ENCODE results near the gene VENTX. TPM values are rescaled to one million over a fixed set of nuclear protein-coding genes. Genes with fewer than 3 reads are reported as not detected.
"Not testable (repeated sequence)": the region's sequence is repeated elsewhere in the genome, so short reads cannot be mapped to it uniquely, and the experiment has no call there.

The VENTX gene
- total and polyA plus RNA-seq, 4 donors, result 1.0 to 7.4 (median 2.6) TPM

GRCh38 chr10:133229265-133230043 is 8.2 kb upstream of the VENTX start:
- ATAC-seq (ENCODE audit: low FRiP score) (no peak), DNase-seq (no peak)
- H3K27me3 ChIP-seq (ENCODE audit: control insufficient read depth in 1 of 2, insufficient read depth in 2 of 2, low read length in 1 of 2), result no peaks in the 10 kb centered on the region
- H3K4me3 ChIP-seq (ENCODE audit: low read length in 2 of 2), result no peak overlapping the region
- intact Hi-C loops (cut with DNase I), result no loop called here
- no peaks in the 10 kb centered on the region for H3K9me3 ChIP-seq (ENCODE audit: control insufficient read depth, low read length)
- WGBS, 2 donors, result 7 to 8% methylated on average over 49 to 58 of the region's 58 CpGs
- H3K4me1 ChIP-seq (ENCODE audit: control insufficient read depth in 1 of 2, insufficient read depth in 2 of 2, low read length in 2 of 2), result no peaks in the 10 kb centered on the region
- no peaks in the 10 kb centered on the region for H3K36me3 ChIP-seq (ENCODE audit: control insufficient read depth in 1 of 2, insufficient read depth in 2 of 2, low read length in 1 of 2)
- H3K27ac ChIP-seq (ENCODE audit: low read depth in 1 of 2, low read length in 2 of 2), result no peak overlapping the region

GRCh38 chr10:133230044-133230361 is 7.7 kb upstream of the VENTX start, which contains the start of gene UTF1:
UTF1 (plus strand) TSS chr10:133230217; CDS start chr10:133230289, 72 bp downstream.
- no peak for ATAC-seq (ENCODE audit: low FRiP score)
- Histone ChIP-seq H3K27me3 (ENCODE audit: control insufficient read depth in 1 of 2, insufficient read depth in 2 of 2, low read length in 1 of 2) (no peaks in the 10 kb centered on the region), H3K27ac (ENCODE audit: low read depth in 1 of 2, low read length in 2 of 2) (no peak within 1 kb of the TSS), H3K4me1 (ENCODE audit: control insufficient read depth in 1 of 2, insufficient read depth in 2 of 2, low read length in 2 of 2) (no peaks in the 10 kb centered on the region), H3K36me3 (ENCODE audit: control insufficient read depth in 1 of 2, insufficient read depth in 2 of 2, low read length in 1 of 2) (no peaks in the 10 kb centered on the region), H3K4me3 (ENCODE audit: low read length in 2 of 2) (no peak within 1 kb of the TSS), H3K9me3 (ENCODE audit: control insufficient read depth, low read length) (no peaks in the 10 kb centered on the region)
- intact Hi-C loops (cut with DNase I), result no loop called here
- WGBS, 2 donors, result 0 to 1% methylated on average over 10 to 49 of the region's 49 CpGs
- no peak for DNase-seq

GRCh38 chr10:133230387-133231195 is 7.1 kb upstream of the VENTX start:
- Histone ChIP-seq H3K27me3 (ENCODE audit: control insufficient read depth in 1 of 2, insufficient read depth in 2 of 2, low read length in 1 of 2) (no peaks in the 10 kb centered on the region), H3K4me3 (ENCODE audit: low read length in 2 of 2) (no peak overlapping the region), H3K27ac (ENCODE audit: low read depth in 1 of 2, low read length in 2 of 2) (no peak overlapping the region), H3K36me3 (ENCODE audit: control insufficient read depth in 1 of 2, insufficient read depth in 2 of 2, low read length in 1 of 2) (no peaks in the 10 kb centered on the region), H3K9me3 (ENCODE audit: control insufficient read depth, low read length) (no peaks in the 10 kb centered on the region), H3K4me1 (ENCODE audit: control insufficient read depth in 1 of 2, insufficient read depth in 2 of 2, low read length in 2 of 2) (no peaks in the 10 kb centered on the region)
- DNase-seq (peak in 1 of 2 donors; percentile 72), ATAC-seq (ENCODE audit: low FRiP score) (no peak)
- WGBS, 2 donors, result 0 to 2% methylated on average over 78 to 122 of the region's 122 CpGs
- intact Hi-C loops (cut with DNase I), result no loop called here

GRCh38 chr10:133231244-133231945 is 6.3 kb upstream of the VENTX start:
- WGBS, 2 donors, result 18 to 24% methylated on average over 41 to 44 of the region's 44 CpGs
- intact Hi-C loops (cut with DNase I), result no loop called here
- Histone ChIP-seq H3K27ac (ENCODE audit: low read depth in 1 of 2, low read length in 2 of 2) (no peak overlapping the region), H3K36me3 (ENCODE audit: control insufficient read depth in 1 of 2, insufficient read depth in 2 of 2, low read length in 1 of 2) (no peaks in the 10 kb centered on the region), H3K4me1 (ENCODE audit: control insufficient read depth in 1 of 2, insufficient read depth in 2 of 2, low read length in 2 of 2) (no peaks in the 10 kb centered on the region), H3K27me3 (ENCODE audit: control insufficient read depth in 1 of 2, insufficient read depth in 2 of 2, low read length in 1 of 2) (no peaks in the 10 kb centered on the region), H3K4me3 (ENCODE audit: low read length in 2 of 2) (no peak overlapping the region), H3K9me3 (ENCODE audit: control insufficient read depth, low read length) (no peaks in the 10 kb centered on the region)
- DNase-seq (no peak), ATAC-seq (ENCODE audit: low FRiP score) (no peak)

- no peak overlapping the region for H3K27ac ChIP-seq (ENCODE audit: low read depth in 1 of 2, low read length in 2 of 2)
- no peaks in the 10 kb centered on the region for H3K27me3 ChIP-seq (ENCODE audit: control insufficient read depth in 1 of 2, insufficient read depth in 2 of 2, low read length in 1 of 2)
- WGBS, 2 donors, result 43 to 47% methylated on average over 11 of the region's 11 CpGs
- no peak for ATAC-seq (ENCODE audit: low FRiP score)
- no peaks in the 10 kb centered on the region for H3K36me3 ChIP-seq (ENCODE audit: control insufficient read depth in 1 of 2, insufficient read depth in 2 of 2, low read length in 1 of 2)
- no peak for DNase-seq
- H3K4me3 ChIP-seq (ENCODE audit: low read length in 2 of 2), result no peak overlapping the region
- intact Hi-C loops (cut with DNase I), result no loop called here
- no peaks in the 10 kb centered on the region for H3K9me3 ChIP-seq (ENCODE audit: control insufficient read depth, low read length)
- H3K4me1 ChIP-seq (ENCODE audit: control insufficient read depth in 1 of 2, insufficient read depth in 2 of 2, low read length in 2 of 2), result no peaks in the 10 kb centered on the region
These were observed 5.6 kb upstream of the VENTX start for GRCh38 chr10:133231946-133232574.

GRCh38 chr10:133234796-133235195 is 2.9 kb upstream of the VENTX start:
- H3K9me3 ChIP-seq (ENCODE audit: control insufficient read depth, low read length); H3K36me3 ChIP-seq (ENCODE audit: control insufficient read depth in 1 of 2, insufficient read depth in 2 of 2, low read length in 1 of 2); intact Hi-C loops (cut with DNase I); H3K4me1 ChIP-seq (ENCODE audit: control insufficient read depth in 1 of 2, insufficient read depth in 2 of 2, low read length in 2 of 2); H3K4me3 ChIP-seq (ENCODE audit: low read length in 2 of 2); ATAC-seq (ENCODE audit: low FRiP score); DNase-seq; H3K27ac ChIP-seq (ENCODE audit: low read depth in 1 of 2, low read length in 2 of 2); H3K27me3 ChIP-seq (ENCODE audit: control insufficient read depth in 1 of 2, insufficient read depth in 2 of 2, low read length in 1 of 2): not testable (repeated sequence)
- 57 to 61% methylated on average over 8 of the region's 10 CpGs for WGBS, 2 donors

- 3% methylated on average over 42 to 48 of the region's 48 CpGs for WGBS, 2 donors
These were observed 2.3 kb upstream of the VENTX start for GRCh38 chr10:133235265-133235855.

GRCh38 chr10:133235932-133236331 is 1.7 kb upstream of the VENTX start:
- no peak overlapping the region for H3K4me3 ChIP-seq (ENCODE audit: low read length in 2 of 2)
- no peak overlapping the region for H3K27ac ChIP-seq (ENCODE audit: low read depth in 1 of 2, low read length in 2 of 2)
- no peaks in the 10 kb centered on the region for H3K27me3 ChIP-seq (ENCODE audit: control insufficient read depth in 1 of 2, insufficient read depth in 2 of 2, low read length in 1 of 2)
- H3K9me3 ChIP-seq (ENCODE audit: control insufficient read depth, low read length), result no peaks in the 10 kb centered on the region
- DNase-seq (no peak), ATAC-seq (ENCODE audit: low FRiP score) (no peak)
- WGBS, 2 donors, result 2 to 3% methylated on average over 16 to 18 of the region's 18 CpGs
- no peaks in the 10 kb centered on the region for H3K4me1 ChIP-seq (ENCODE audit: control insufficient read depth in 1 of 2, insufficient read depth in 2 of 2, low read length in 2 of 2)
- intact Hi-C loops (cut with DNase I), result no loop called here
- H3K36me3 ChIP-seq (ENCODE audit: control insufficient read depth in 1 of 2, insufficient read depth in 2 of 2, low read length in 1 of 2), result no peaks in the 10 kb centered on the region

More at GRCh38 chr10:133235265-133235855, 2.3 kb upstream of the VENTX start:
- intact Hi-C loops (cut with DNase I), result no loop called here
- no peak for ATAC-seq (ENCODE audit: low FRiP score)
- no peak overlapping the region for H3K27ac ChIP-seq (ENCODE audit: low read depth in 1 of 2, low read length in 2 of 2)
- no peaks in the 10 kb centered on the region for H3K4me1 ChIP-seq (ENCODE audit: control insufficient read depth in 1 of 2, insufficient read depth in 2 of 2, low read length in 2 of 2)
- no peaks in the 10 kb centered on the region for H3K27me3 ChIP-seq (ENCODE audit: control insufficient read depth in 1 of 2, insufficient read depth in 2 of 2, low read length in 1 of 2)
- no peaks in the 10 kb centered on the region for H3K36me3 ChIP-seq (ENCODE audit: control insufficient read depth in 1 of 2, insufficient read depth in 2 of 2, low read length in 1 of 2)
- DNase-seq, result peak in 1 of 2 donors; percentile 71
- H3K4me3 ChIP-seq (ENCODE audit: low read length in 2 of 2), result no peak overlapping the region
- no peaks in the 10 kb centered on the region for H3K9me3 ChIP-seq (ENCODE audit: control insufficient read depth, low read length)
